ENCODE results near the gene SLC25A52.

DNA sequence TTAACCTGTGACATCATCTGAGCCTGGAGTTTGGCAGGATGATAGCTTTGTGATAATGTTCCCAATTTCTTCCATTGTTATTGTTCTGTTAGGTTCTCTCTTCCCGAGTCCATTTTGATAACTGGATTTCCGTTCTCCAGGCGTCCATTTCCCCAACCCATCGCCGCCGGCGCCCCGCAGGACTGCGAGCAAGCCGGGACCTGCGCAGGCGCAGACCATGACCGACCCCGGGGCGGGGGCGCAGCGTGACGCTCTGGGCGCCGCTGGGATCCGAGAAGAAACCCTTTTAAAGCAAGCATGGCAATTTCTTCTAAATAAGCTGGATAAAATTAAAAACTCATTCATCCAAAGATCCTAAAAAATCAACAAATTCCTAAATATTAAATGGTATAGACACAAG is at the start of gene SLC25A52:
- TF ChIP-seq, protein P1, sequence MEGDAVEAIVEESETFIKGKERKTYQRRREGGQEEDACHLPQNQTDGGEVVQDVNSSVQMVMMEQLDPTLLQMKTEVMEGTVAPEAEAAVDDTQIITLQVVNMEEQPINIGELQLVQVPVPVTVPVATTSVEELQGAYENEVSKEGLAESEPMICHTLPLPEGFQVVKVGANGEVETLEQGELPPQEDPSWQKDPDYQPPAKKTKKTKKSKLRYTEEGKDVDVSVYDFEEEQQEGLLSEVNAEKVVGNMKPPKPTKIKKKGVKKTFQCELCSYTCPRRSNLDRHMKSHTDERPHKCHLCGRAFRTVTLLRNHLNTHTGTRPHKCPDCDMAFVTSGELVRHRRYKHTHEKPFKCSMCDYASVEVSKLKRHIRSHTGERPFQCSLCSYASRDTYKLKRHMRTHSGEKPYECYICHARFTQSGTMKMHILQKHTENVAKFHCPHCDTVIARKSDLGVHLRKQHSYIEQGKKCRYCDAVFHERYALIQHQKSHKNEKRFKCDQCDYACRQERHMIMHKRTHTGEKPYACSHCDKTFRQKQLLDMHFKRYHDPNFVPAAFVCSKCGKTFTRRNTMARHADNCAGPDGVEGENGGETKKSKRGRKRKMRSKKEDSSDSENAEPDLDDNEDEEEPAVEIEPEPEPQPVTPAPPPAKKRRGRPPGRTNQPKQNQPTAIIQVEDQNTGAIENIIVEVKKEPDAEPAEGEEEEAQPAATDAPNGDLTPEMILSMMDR (IDR thresholded peaks at IDR 0.05; ENCODE audit: poor library complexity): no peak
- TF ChIP-seq EZH2 (IDR thresholded peaks at IDR 0.05; ENCODE audit: borderline replicate concordance) (no peak), EZH2phosphoT487 (IDR thresholded peaks at IDR 0.05; ENCODE audit: low read depth, severe bottlenecking, unreplicated experiment) (no peak)

Data from hepatocyte (in vitro differentiated cells).